Endothelial cell of umbilical vein (primary cell): ENCODE results near the gene EMD. TPM values are rescaled to one million over a fixed set of nuclear protein-coding genes. Genes with fewer than 3 reads are reported as not detected.

Experiments used
- BruUV-seq: library from RNA; stranded (reverse); fragments of 400-500 nt; replicated peaks from 2 replicates; lab custom pipeline; 2021; lab: Mats Ljungman, UMichigan
- CTCF ChIA-PET: fragments of 300-600, 350-600 bp; sonication (Branson Sonifier 250); formaldehyde crosslinking; loops from one replicate; lab custom pipeline; 2021; ENCODE audit warnings: antibody characterized with exemption, inconsistent platforms; lab: Charles Lee
- POLR2A ChIA-PET: fragments of 300-600, 350-600 bp; sonication (Branson Sonifier 250); formaldehyde crosslinking; loops from one replicate; lab custom pipeline; 2021; ENCODE audit warnings: antibody characterized with exemption, inconsistent platforms; lab: Charles Lee
- DNase-seq: peaks from one replicate; pipeline ENCODE4 v3.0.0-alpha.2; 2011; ENCODE audit warnings: low read depth, low spot score
- FAIRE-seq: peaks from 2 replicates; lab custom pipeline; 2011; peaks lifted over from hg19 to GRCh38; lab: Jason Lieb, UNC
- H2AFZ ChIP-seq: 2 replicates; pipeline ENCODE4 v1.6.0; 2012; ENCODE audit warnings: low read depth, low read length, control low read depth, inconsistent platforms
- H3K27ac ChIP-seq: 2 replicates; pipeline ENCODE4 v1.5.1; 2011; ENCODE audit warnings: low read depth, mild to moderate bottlenecking, control low read depth, low read length, moderate library complexity; ENCODE audit not compliant: insufficient read depth
- H3K27me3 ChIP-seq, 2 experiments: 2 replicates each; pipeline versions ENCODE4 v1.6.0 to v1.6.1; 2011; ENCODE audit warnings: low read length in 2 of 2, mixed read lengths in 1 of 2; ENCODE audit not compliant: control insufficient read depth in 2 of 2, insufficient read depth in 2 of 2
- H3K36me3 ChIP-seq, 2 experiments: 2 replicates in 1 of 2; 3 replicates in 1 of 2; pipeline ENCODE4 v1.5.1; 2011; ENCODE audit warnings: low read length in 2 of 2, mild to moderate bottlenecking in 1 of 2, moderate library complexity in 1 of 2; ENCODE audit not compliant: control insufficient read depth in 2 of 2, insufficient read depth in 2 of 2; ENCODE audit errors: extremely low read depth in 1 of 2
- H3K4me1 ChIP-seq: 3 replicates; pipeline ENCODE4 v1.5.1; 2011; ENCODE audit warnings: mild to moderate bottlenecking, low read length; ENCODE audit not compliant: control insufficient read depth, insufficient read depth; ENCODE audit errors: extremely low read depth
- H3K4me2 ChIP-seq: 2 replicates; pipeline ENCODE4 v1.6.1; 2011; ENCODE audit warnings: low read length, control low read depth, mixed read lengths; ENCODE audit not compliant: insufficient read depth
- H3K4me3 ChIP-seq, 3 experiments: fragments of 200-600 bp in 1 of 3; sonication (generic), shearing (Covaris generic) in 1 of 3; replicated peaks in 1 of 3; 2 replicates each; pipeline ENCODE4 v1.5.1; 2011 to 2016; ENCODE audit warnings: control low read depth in 3 of 3, low read length in 3 of 3, mild to moderate bottlenecking in 2 of 3, inconsistent platforms in 1 of 3, low read depth in 1 of 3, moderate library complexity in 1 of 3; ENCODE audit not compliant: insufficient read depth in 1 of 3
- H3K79me2 ChIP-seq: 2 replicates; pipeline ENCODE4 v1.6.0; 2012; ENCODE audit warnings: low read length, inconsistent platforms; ENCODE audit not compliant: control insufficient read depth, insufficient read depth
- H3K9ac ChIP-seq: replicated peaks from 2 replicates; pipeline ENCODE3; 2011; ENCODE audit warnings: low read length, control low read depth; ENCODE audit not compliant: insufficient read depth; ENCODE audit errors: extremely low read depth
- H3K9me1 ChIP-seq: replicated peaks from 3 replicates; pipeline ENCODE4 v1.6.0; 2011; ENCODE audit warnings: mild to moderate bottlenecking, low read length; ENCODE audit not compliant: control insufficient read depth, insufficient read depth; ENCODE audit errors: extremely low read depth
- H3K9me3 ChIP-seq: replicated peaks from 2 replicates; pipeline ENCODE4 v1.5.1; 2012; ENCODE audit warnings: low read length, inconsistent platforms; ENCODE audit not compliant: control insufficient read depth, insufficient read depth
- H4K20me1 ChIP-seq: replicated peaks from 2 replicates; pipeline ENCODE3; 2011; ENCODE audit warnings: mild to moderate bottlenecking, low read length; ENCODE audit not compliant: control insufficient read depth, insufficient read depth; ENCODE audit errors: extremely low read depth
- CTCF ChIP-seq, 2 donors: IDR thresholded peaks; 1 replicate in 1 of 2; 2 replicates in 1 of 2; pipeline ENCODE4 v1.5.1; 2011; ENCODE audit warnings: low read length in 2 of 2, mild to moderate bottlenecking in 2 of 2, moderate library complexity in 2 of 2, control low read depth in 1 of 2, inconsistent platforms in 1 of 2, low read depth in 1 of 2; ENCODE audit not compliant: insufficient read depth in 1 of 2; ENCODE audit errors: extremely low read depth in 1 of 2
- EZH2 ChIP-seq: IDR thresholded peaks from 2 replicates; pipeline ENCODE4 v1.6.1; 2012; ENCODE audit warnings: borderline replicate concordance, low read depth, mild to moderate bottlenecking, moderate library complexity, low read length, inconsistent platforms; ENCODE audit not compliant: severe bottlenecking
- FOS ChIP-seq: IDR thresholded peaks from 2 replicates; pipeline ENCODE4 v1.6.1; 2011; ENCODE audit warnings: mild to moderate bottlenecking, low read length, moderate library complexity, borderline replicate concordance; ENCODE audit not compliant: insufficient read depth
- GATA2 ChIP-seq: IDR thresholded peaks from 2 replicates; pipeline ENCODE4 v1.7.0; 2011; ENCODE audit warnings: low read depth, mild to moderate bottlenecking, moderate library complexity, mixed read lengths, low read length; ENCODE audit not compliant: insufficient read length, insufficient read depth
- JUN ChIP-seq: IDR thresholded peaks from 2 replicates; pipeline ENCODE4 v1.6.1; 2011; ENCODE audit warnings: borderline replicate concordance, low read depth; ENCODE audit not compliant: insufficient read length, insufficient read depth
- MAX ChIP-seq: IDR thresholded peaks from 2 replicates; pipeline ENCODE4 v1.6.1; 2011; ENCODE audit not compliant: insufficient read depth, insufficient read length
- MYC ChIP-seq: IDR thresholded peaks from one replicate; pipeline ENCODE4 v1.6.1; 2011; ENCODE audit warnings: mild to moderate bottlenecking, low read depth, low read length
- POLR2A ChIP-seq: IDR thresholded peaks from 2 replicates; pipeline ENCODE4 v1.6.1; 2012; ENCODE audit warnings: low read depth, mild to moderate bottlenecking, control low read depth, low read length
- POLR2AphosphoS5 ChIP-seq: IDR thresholded peaks from 2 replicates; pipeline ENCODE4 v1.6.1; 2012; ENCODE audit warnings: low read depth, mild to moderate bottlenecking, control low read depth, low read length, moderate library complexity; ENCODE audit not compliant: insufficient read depth
- dilution Hi-C: fragments of 300-500 bp; cut with MboI; formaldehyde crosslinking; loops from one replicate; pipeline ENCODE4 v1.15.0; 2019; ENCODE audit warnings: low sequenced_read_pairs; ENCODE audit not compliant: extremely low pct_ligation_motif_present
- intact Hi-C: fragments of 100-400 bp; cut with micrococcal nuclease; formaldehyde crosslinking; loops from one replicate; pipeline ENCODE4 v1.10.0; 2022
- polyA plus RNA-seq, 4 experiments: library from polyadenylated mRNA; depleted of rRNA in 3 of 4; stranded (reverse) in 3 of 4; unstranded in 1 of 4; fragments of >200 nt; gene quantifications; 2 replicates each; pipeline versions ENCODE4 v1.2.1 to v1.2.3, GENCODE V29; 2011 to 2012; ENCODE audit warnings: missing spikeins in 1 of 4
- total RNA-seq: library from RNA; stranded (reverse); gene quantifications from 2 replicates; pipeline ENCODE4 v1.2.3, GENCODE V29; 2021

EMD gene
- total and polyA plus RNA-seq, 2 donors (not counting 3 experiments of a cell fraction or from before 2014, with no cell fraction given), result 50.6 to 76.8 TPM

GRCh38 chrX:154355094-154355775 lies 23.9 kb upstream of the EMD start:
- H3K27ac ChIP-seq, result no peak overlapping the region
- no peak for DNase-seq
- H3K4me2 ChIP-seq, result no peak overlapping the region
- no peak overlapping the region for H2AFZ ChIP-seq
- peaks cover 12 to 99% of the 10 kb centered on the region in 2 experiments for H3K36me3 ChIP-seq
- TF ChIP-seq POLR2AphosphoS5, result no peak
- no peak for TF ChIP-seq JUN
- TF ChIP-seq POLR2A, result no peak
- TF ChIP-seq FOS, result no peak
- no peak for TF ChIP-seq MYC
- TF ChIP-seq GATA2, result no peak
- TF ChIP-seq CTCF (IDR thresholded peaks at IDR 0.05; ENCODE audit: extremely low read depth in 1 of 2, insufficient read depth in 1 of 2, low read depth in 1 of 2, low read length in 2 of 2), result no peak
- no peak for TF ChIP-seq EZH2
- no peak for TF ChIP-seq MAX
- H3K4me3 ChIP-seq, result no peak overlapping the region
- H3K9ac ChIP-seq, result no peak overlapping the region
- no peaks in the 10 kb centered on the region for H3K9me3 ChIP-seq
- no peak for FAIRE-seq
- intact Hi-C loops, result no loop called here
- H4K20me1 ChIP-seq, result no peaks in the 10 kb centered on the region
- no peaks in the 10 kb centered on the region for H3K27me3 ChIP-seq
- no peaks in the 10 kb centered on the region for H3K9me1 ChIP-seq
- ChIA-PET CTCF (interaction anchor here (1.4 kb wide), 1 partner anchor 16 kb away, joined by 4 read pairs; no protein-coding TSS in a partner anchor), POLR2A (no interaction called here)
- BruUV-seq, result no TSS peak
- dilution Hi-C loops, result no loop called here
- no peaks in the 10 kb centered on the region for H3K4me1 ChIP-seq
- H3K79me2 ChIP-seq, result peaks cover 36% of the 10 kb centered on the region
